Suppressor macrophage treated with lipopolysaccharide for 1 hour (primary cell): Measurements from ENCODE around the gene CD19.
"Not testable (repeated sequence)": the region's sequence is repeated elsewhere in the genome, so short reads cannot be mapped to it uniquely, and the experiment has no call there.

Experiments
- DNase-seq, 3 donors: peaks; one replicate each; pipeline ENCODE4 v3.0.0-alpha.2; 2020 to 2022

The CD19 gene

DNA sequence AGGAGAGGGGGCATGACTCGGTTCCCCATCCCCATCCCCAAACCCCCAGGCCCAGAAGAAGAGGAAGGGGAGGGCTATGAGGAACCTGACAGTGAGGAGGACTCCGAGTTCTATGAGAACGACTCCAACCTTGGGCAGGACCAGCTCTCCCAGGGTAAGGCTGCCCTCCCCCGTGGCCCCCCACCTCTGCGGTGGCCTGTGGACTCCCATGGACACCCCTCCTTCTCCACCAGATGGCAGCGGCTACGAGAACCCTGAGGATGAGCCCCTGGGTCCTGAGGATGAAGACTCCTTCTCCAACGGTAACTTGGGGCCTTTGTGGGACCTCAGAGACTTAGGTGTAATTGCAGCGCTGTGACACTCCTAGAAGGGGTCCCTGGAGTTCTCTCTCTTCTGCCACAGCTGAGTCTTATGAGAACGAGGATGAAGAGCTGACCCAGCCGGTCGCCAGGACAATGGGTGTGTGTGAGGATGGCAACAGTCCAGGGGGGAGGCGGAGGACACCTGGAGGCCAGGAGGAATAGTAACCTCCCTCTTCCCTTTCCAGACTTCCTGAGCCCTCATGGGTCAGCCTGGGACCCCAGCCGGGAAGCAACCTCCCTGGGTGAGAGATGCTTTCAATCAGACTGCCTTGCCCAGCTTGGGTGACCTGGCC is 5.6 kb downstream of the CD19 start:
- no peak for DNase-seq

DNA sequence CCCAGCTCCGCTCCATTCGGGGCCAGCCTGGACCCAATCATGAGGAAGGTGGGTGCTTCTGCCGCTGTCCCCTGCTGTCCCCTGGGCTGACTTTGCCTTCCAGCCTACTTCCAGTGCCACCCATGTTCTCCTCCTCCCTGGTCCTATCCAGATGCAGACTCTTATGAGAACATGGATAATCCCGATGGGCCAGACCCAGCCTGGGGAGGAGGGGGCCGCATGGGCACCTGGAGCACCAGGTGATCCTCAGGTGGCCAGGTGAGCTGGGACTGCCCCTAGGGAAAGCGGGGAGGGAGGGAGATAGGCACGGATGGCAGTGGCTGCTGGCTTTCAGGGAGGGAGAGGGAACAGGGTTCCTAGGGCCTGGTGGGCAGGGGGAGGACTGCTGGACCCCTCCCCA is 7.0 kb downstream of the CD19 start:
- no peak for DNase-seq

DNA sequence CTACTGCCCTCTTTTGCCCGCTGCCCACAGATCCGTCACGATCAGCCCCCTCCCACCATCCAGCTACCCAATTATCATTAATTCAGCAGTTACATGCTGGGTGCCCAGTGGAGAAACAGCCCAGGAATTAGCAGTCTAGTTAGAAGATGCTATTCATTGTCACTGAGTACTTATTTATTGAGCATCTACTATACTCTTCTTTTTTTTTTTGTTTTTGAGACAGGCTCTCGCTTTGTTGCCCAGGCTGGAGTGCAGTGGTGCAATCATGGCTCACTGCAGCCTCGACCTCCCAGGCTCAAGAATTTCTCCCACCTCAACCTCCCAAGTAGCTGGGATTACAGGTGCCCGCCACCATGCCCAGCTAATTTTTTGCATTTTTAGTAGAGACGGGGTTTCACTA is 8.1 kb downstream of the CD19 start:
- DNase-seq, result not testable (repeated sequence)

DNA sequence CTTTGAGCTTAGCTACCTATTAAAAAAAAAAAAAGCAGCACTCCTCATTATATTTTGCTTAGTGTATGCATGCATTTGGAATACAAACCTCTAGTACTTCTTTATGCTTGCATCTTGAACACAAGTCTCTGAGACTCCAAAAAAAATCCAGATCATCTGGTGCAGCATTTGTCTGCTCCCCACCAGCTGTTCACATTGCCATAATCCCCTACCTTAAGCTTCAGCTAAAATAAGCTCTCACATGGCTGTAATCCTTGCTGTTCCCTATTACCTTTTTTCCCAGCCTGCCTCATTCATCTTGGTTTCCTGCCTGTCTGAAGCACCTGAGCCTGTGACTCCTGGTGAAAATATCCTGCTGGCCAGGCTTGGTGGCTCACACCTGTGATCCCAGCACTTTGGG is 11.5 kb downstream of the CD19 start:
- DNase-seq, result no peak

DNA sequence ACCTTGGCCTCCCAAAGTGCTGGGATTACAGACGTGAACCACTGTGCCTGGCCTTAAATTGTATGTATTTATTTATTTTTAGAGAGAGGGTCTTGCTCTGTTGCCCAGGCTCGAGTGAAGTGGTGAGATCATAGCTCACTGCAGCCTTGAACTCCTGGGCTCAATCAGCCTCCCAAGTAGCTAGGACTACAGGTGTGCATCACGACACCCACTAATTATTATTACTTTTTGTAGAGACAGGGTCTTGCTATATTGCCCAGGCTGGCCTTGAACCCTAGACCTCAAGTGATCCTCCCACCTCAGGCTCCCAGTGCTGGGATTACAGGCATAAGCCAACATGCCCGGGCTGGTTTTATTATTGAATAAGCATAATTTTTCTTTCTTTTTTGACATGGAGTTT is 14.9 kb downstream of the CD19 start:
- no peak for DNase-seq

DNA sequence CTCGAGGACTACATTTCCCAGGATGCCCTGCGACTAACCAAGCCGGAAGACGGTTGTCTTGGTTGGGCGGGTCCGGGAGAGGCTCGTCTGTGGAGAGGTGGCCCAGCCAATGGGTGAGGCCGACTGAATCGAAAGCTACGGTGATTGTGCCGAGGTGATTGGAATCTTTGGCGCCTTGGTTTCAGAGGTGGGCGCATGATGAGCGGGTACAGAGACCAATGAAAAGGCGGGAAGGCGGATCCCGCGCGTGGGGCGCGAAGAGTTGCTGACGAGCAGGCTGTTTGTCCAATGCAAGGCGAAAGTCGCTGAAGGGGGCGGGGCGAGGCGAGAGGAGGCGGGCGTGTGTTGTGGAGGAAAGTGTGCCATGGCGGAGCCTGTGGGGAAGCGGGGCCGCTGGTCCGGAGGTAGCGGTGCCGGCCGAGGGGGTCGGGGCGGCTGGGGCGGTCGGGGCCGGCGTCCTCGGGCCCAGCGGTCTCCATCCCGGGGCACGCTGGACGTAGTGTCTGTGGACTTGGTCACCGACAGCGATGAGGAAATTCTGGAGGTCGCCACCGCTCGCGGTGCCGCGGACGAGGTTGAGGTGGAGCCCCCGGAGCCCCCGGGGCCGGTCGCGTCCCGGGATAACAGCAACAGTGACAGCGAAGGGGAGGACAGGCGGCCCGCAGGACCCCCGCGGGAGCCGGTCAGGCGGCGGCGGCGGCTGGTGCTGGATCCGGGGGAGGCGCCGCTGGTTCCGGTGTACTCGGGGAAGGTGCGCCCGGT is 19.1 kb downstream of the CD19 start, which contains the start of gene NFATC2IP:
Gene NFATC2IP (plus strand): TSS at position 290 of the 762 bp plus-strand sequence. CDS start 75 bp downstream, at position 365.
- peak; percentile 99 to 100 (median 100) for DNase-seq

DNA sequence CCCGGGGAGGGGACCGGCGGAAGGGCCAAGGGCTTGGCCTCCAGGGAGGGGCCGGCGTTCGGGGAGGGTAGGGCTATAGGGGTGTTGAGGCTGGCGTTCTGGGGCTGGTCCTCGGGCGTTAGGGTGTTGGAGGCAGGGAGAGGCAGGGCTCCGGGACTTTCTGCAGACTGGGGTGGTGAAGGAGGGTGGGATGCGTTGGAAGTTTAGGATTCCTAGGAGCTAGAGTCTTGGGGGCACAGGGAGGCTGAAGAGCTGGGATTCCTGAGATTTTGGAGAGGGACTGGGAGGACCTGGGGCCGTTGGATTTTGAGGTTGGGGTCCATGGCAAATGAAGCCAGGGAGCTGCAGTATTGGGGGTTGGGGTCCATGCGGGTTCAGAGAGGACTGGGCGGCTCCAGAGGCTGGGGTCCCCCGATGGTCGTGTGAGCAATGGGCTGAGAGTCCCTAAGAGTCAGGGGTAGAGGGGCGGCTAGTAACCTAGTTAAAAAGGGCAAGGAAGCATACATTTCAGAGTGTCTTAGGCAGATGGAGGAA is 19.7 kb downstream of the CD19 start:
- DNase-seq, result peak in 1 of 3 donors; percentile 26

DNA sequence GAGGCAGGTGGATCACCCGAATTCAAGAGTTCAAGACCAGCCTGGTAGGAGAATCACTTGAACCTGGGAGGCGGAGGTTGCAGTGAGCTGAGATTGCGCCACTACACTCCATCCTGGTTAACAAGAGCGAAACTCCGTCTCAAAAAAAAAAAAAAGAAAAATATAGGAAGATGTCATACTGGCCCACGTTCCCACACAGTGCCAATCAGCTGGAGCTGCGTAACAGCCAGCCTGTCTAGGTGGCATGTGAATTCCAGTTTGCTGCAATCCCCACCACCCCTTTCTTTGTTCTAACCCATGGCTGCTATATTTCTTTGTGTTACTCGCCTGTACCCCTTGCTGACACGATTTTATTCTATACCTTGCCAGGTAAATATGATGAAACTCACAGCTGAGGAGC is 26.4 kb downstream of the CD19 start:
- DNase-seq, result peak in 2 of 3 donors; percentile 24 to 38

DNA sequence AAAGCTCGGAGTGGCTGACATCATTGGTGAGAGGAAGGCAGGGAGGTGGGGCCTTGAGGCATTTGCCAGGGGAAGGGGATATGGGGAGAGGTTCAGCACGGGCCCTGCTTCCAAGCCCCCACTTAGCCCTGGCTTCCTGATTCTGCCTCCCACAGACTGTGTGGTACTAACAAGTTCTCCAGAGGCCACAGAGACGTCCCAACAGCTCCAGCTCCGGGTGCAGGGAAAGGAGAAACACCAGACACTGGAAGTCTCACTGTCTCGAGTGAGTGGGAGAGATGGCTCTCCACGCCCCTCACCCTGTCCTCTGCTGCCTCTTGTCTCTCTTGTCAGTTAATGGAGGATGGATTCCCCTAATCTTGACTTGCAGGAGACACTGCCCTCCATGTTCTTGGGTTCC is 27.1 kb downstream of the CD19 start:
- DNase-seq, result no peak

DNA sequence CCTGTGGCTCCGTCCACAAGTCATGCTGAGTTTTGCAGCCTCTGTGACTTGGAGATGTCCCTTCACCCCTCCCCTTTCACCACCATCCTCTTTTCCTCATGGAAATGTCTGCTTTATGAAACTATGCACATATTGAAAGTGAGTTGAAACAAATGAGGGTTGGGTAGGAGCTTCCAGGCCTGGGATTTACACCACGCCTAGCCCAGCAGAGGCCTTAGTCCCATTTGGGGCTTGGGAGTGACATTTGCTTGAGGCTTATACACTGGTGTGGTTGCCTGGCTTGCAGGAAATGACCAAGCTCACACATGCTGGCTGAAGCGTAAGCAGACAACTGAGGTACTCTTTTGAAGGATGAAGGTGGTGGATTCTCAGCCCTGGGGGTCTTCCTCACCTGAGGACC is 32.3 kb downstream of the CD19 start:
- no peak for DNase-seq

DNA sequence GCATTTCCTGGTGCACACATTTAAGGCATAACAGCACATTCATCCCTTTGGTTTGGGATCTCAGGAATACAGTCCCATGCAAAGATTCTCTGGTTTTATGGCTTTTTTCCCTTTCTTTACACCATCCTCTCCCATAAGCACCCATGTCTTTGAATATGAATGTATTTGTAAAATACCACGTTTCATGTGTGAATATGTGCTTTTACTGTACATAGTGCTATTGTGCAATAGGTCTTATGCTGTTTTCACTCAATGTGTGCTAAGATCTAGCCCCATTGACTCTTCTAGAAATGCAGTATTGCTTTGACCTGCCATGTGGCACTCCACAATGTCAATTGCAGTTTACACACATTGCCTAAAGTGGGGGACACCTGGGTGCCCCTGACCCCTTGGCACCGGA is 32.7 kb downstream of the CD19 start:
- DNase-seq, result no peak

DNA sequence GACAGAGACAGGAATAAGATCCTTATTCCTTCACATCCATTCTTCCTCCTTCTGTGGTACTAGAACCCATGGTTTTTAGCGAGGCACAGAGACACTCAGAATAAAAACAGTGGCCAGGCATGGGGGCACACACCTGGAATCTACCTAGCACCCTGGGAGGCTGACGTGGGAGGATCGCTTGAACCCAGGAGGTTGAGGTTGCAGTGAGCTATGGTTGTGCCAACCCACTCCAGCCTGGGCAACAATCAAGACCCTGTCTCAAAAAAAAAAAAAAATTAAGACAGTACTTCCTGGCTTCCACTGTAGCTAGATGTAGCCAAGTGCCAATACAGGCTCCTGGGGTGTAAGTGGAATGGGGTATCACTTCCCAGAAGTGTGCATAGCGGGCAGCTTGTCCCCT is 35.4 kb downstream of the CD19 start:
- DNase-seq, result no peak

DNA sequence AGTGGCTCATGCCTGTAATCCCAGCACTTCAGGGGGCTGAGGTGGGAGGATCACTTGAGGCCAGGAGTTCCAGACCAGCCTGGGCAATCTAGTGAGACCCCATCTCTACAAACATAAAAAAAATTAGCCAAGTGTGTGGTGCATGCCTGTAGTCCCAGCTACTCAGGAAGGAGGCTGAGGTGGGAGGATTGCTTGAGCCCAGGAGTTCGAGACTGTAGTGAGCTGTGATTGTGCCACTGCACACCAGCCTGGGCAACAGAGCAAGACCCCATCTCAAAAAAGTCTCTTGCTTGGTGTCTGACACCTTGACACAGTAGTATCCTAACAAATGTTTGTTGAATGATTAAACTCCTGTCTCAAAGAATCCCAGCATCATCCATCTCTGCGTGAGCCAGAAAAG is 37.9 kb downstream of the CD19 start:
- DNase-seq, result not testable (repeated sequence)

DNA sequence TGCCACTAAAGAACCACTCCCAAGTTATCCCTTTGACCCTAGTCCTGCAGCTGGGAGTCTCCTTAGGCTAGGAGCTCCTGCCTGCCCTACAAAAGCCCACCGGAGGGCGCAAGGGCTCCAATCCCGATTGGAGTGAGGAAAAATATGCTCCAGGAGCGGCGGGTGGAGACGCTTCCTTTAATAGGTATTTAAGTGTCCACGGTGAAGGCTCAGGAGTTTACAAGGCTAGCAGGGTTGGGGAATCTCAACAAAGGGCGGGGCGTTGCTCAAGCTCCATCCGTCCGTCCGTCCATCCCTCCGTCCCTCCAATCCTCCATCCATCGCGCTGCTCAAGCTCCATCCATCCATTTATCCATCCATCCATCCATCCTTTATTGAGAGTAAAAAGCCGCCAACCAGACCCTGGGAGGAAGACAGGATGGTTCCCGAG is 42.3 kb downstream of the CD19 start:
- peak; percentile 50 to 70 (median 61) for DNase-seq

DNA sequence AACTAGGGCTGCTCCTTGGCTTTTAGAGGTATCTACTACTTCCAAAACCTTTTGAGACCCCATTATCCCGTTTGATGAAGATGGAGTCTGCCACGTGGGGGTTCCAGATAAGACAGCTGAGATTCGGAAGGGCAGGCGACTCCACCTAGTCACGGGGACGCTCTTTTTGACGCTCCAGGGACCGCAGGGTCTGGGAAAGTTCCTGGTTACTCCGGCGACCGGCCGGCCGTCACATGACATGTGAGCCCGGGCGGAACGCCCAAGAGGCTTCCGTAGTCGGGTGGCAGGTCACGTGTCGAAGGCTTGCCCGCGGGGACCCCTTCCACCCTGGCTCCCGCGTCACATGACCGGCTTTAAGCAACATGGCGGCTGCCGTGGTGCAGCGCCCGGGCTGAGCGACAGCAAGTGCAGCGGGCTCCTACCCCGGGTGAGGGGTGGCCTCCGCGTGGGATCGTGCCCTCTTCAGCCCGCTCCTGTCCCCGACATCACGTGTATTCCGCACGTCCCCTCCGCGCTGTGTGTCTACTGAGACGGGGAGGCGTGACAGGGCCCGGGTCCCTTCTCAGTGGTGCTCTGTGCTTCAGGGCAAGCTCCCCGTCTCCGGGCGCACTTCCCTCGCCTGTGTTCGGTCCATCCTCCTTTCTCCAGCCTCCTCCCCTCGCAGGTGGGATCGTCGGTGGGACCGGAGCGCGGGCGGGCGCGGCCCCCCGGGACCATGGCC is 42.8 kb downstream of the CD19 start, which contains the start of gene SPNS1:
Gene SPNS1 (plus strand): TSS at position 342 of the 721 bp plus-strand sequence. CDS start 374 bp downstream, at position 716.
- DNase-seq, result peak; percentile 98 to 99 (median 98)

DNA sequence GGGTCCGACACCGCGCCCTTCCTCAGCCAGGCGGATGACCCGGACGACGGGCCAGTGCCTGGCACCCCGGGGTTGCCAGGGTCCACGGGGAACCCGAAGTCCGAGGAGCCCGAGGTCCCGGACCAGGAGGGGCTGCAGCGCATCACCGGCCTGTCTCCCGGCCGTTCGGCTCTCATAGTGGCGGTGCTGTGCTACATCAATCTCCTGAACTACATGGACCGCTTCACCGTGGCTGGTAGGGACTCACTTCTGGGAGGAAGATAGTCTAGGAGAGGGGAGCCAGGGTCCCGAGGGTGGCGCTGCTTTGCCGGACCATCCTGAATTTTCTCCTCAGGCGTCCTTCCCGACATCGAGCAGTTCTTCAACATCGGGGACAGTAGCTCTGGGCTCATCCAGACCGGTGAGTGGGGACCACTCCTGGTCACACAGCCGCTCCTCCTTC is 43.4 kb downstream of the CD19 start:
- DNase-seq, result peak in 2 of 3 donors; percentile 22 to 34

DNA sequence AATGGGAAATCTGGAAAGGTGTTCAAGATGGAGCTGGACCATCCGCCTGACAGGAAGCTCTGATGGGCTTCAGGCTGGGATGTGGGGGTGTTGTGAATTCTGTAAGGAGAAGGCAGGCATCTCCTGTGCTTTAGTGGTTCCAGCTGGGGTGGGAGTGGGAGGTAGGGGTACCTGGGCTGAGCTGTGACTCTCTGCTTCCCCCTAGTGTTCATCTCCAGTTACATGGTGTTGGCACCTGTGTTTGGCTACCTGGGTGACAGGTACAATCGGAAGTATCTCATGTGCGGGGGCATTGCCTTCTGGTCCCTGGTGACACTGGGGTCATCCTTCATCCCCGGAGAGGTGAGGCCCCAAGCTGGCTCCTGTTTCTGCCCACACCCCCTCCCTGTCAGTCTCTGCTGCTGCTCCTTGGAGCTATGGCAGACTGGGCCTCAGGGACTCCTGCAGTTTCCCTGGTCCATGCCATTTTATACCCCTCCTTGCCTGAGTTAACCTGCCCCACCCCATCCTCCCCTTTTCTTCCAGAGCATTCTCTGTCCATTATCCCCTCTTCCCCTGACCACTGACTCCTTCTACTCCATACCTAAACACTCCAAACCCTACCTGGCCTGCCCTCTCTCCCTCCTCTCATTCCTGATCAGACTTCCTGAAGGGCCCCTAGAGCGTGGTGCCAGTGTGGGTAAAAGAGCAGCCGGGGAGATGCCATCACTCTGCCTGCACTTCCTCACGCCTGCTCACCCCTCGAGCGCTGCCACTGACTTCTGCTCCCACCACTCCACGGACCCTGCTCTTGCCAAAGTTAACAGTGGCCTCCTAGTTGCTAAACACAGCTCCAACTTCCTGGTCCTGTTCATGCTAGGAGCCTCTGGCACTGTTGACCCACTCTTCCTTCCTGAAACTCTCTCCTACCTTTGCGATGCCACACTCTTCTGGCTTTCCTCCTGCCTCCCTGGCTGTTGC is 46.2 kb downstream of the CD19 start:
- no peak for DNase-seq

DNA sequence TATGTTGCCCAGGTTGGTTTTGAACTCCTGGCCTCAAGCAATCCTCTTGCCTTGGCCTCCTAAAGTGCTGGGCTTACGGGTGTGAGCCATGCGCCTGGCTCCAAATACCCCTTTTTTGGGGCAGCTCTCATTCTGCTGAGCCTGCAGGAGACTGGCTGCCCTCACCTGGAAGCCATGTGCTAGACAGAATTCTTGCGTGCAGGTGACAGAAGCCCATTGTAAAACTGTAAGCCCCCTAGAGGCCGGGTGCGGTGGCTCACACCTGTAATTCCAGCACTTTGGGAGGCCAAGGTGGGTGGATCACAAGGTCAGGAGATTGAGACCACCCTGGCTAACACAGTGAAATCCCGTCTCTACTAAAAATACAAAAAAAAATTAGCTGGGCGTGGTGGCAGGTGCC is 48.6 kb downstream of the CD19 start:
- DNase-seq, result not testable (repeated sequence)

DNA sequence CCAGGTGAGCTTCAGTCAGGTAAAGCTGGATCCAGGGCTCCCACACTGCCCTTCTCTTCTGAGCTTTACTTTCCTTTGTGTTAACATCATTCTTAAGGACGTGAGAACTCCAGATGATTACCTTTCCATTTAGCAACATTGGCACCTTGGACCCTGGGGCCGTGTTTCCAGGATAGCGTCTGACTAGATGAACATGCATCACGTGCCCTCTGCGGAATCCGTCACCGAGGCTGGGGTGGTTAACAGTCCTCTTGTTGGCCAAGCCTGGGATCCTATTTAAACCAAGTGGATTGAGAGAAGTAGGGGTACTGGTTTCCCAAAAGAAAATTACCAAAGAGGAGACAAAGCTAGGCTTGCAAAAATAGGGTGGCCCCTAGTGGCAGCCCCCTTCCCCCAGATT is 49.2 kb downstream of the CD19 start:
- no peak for DNase-seq

DNA sequence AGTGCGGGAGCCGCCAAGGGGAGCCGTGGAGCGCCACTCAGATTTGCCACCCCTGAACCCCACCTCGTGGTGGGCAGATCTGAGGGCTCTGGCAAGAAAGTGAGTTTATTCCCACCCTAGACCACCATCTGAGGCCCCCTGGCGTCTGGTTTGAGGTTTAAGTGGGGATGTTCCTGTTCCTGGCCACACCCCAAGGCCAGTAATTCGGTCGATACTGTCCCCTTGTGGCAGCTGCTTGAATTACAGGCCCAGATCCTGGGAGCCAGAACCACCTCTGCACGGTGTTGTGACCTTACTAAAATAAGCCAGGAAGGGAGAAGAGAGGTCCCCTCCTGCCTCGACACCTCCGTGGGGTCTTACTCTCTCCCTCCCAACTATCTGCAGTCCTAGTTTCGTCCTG is 49.7 kb downstream of the CD19 start:
- DNase-seq, result peak; percentile 54 to 70 (median 68)

DNA sequence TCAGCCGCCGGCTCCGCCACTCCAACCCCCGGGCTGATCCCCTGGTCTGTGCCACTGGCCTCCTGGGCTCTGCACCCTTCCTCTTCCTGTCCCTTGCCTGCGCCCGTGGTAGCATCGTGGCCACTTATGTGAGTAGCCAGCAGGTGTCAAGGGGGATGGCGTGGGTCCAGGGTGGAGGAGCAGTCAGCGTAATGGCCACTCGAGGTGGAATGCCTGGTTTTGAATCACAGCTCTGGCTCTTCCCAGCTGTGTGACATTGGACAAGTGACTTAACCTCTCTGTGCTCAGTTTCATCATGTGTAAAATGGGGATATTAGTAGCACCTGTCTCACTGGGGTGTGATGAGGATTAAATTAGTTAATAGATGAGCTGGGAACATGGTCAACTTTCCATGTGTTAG is 50.6 kb downstream of the CD19 start:
- no peak for DNase-seq

DNA sequence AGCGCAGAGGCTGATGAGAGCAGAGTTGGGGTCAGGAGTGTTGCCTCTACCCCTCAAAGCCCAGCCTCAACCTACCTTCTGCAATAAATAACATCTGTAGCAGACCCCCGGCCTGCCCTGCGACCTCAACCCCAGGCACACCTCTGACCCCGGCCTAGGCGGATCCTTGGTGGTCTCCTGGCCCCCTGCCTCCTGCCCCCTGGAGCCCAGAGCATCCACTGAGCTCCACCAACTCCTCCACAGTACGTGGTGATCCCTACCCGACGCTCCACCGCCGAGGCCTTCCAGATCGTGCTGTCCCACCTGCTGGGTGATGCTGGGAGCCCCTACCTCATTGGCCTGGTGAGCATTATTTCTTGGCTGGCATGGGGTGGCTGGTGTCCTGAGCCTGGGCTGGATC is 51.2 kb downstream of the CD19 start:
- DNase-seq, result no peak
